Measurements from ENCODE around the gene TBCB.
"Not testable (repeated sequence)": the region's sequence is repeated elsewhere in the genome, so short reads cannot be mapped to it uniquely, and the experiment has no call there.

TBCB gene

GRCh38 chr19:36139473-36140303, 24.4 kb downstream of the TBCB start, which contains the start of gene CAPNS1:
Gene CAPNS1 (plus strand): TSS chr19:36140066. CDS start chr19:36141012, 946 bp downstream.
- peak; percentile 100 for DNase-seq

- DNase-seq: peak; percentile 91
Measured at GRCh38 chr19:36140304-36141038, 25.2 kb downstream of the TBCB start.

DNA sequence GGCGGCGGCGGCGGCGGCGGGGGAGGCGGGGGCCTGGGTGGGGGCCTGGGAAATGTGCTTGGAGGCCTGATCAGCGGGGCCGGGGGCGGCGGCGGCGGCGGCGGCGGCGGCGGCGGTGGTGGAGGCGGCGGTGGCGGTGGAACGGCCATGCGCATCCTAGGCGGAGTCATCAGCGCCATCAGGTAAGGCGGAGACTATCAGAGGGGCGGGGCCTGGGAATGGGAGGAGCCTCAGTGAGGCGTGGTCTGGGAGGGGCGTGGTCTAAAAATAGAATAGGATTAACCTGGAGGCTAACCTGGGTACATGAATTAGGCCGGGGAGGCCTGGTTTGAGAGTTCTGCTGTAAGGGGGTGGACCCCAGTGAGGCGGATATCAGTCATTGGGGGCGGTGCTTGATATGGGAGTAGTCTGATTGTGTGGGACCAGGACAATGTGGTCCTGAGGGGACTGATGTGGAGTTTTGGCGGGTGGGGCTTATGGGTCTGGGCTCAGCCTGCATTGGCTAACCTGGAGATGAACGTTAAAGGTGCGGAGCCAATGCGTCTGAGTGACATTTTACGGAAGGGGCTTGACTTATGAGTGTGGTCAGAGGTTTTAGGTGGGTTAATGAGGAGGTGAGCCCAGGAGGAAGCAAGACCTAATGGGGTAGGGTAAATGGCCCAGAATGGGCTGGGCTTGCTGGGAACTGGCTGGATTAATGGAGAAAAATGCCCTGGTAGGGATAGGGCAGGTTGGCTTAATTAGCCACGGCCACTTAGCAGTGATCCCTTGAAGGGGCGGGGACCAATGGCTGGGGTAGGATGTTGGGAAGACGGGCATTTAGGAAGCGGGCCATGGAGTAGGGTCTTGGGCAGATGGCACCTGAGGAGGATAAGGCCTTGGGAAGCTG, 26.0 kb downstream of the TBCB start:
- DNase-seq: peak; percentile 94

GRCh38 chr19:36142046-36142445, 26.8 kb downstream of the TBCB start:
- no peak for DNase-seq

- no peak for DNase-seq
Measured at GRCh38 chr19:36142496-36142895, 27.2 kb downstream of the TBCB start.

DNA sequence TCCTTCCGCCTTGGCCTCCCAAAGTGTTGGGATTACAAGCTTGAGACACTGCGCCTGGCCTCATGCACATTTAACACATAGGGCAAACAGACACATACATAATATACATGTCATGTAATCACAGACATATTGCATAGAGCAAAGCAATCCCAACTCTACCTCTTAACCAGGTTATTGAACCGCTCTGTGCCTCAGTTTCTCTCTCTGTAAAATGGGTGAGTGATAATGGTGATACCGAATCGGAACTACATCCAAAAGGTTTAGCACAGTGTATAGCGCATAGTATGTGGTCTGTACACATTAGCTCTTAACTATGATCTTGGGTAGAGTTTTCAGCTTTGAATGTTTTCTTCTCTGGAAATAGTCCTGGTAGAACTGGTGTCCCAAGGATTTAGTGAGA, 29.4 kb downstream of the TBCB start:
- no peak for DNase-seq

DNA sequence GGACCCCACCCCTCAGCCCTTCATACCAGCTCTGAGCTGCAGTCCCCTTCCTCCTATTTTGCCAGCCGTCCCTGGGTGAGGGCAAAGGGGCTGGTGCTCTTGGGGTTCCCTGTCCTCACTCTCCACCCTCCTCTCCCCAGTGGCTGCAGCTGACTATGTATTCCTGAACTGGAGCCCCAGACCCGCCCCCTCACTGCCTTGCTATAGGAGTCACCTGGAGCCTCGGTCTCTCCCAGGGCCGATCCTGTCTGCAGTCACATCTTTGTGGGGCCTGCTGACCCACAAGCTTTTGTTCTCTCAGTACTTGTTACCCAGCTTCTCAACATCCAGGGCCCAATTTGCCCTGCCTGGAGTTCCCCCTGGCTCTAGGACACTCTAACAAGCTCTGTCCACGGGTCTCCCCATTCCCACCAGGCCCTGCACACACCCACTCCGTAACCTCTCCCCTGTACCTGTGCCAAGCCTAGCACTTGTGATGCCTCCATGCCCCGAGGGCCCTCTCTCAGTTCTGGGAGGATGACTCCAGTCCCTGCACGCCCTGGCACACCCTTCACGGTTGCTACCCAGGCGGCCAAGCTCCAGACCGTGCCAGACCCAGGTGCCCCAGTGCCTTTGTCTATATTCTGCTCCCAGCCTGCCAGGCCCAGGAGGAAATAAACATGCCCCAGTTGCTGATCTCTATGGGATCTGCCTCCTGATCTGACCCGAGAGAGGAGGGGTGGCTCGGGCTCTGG, 34.6 kb downstream of the TBCB start:
- no peak for DNase-seq

GRCh38 chr19:36150586-36150985, 35.3 kb downstream of the TBCB start:
- no peak for DNase-seq

- no peak for DNase-seq
Measured at GRCh38 chr19:36151144-36152018, 36.1 kb downstream of the TBCB start.

DNA sequence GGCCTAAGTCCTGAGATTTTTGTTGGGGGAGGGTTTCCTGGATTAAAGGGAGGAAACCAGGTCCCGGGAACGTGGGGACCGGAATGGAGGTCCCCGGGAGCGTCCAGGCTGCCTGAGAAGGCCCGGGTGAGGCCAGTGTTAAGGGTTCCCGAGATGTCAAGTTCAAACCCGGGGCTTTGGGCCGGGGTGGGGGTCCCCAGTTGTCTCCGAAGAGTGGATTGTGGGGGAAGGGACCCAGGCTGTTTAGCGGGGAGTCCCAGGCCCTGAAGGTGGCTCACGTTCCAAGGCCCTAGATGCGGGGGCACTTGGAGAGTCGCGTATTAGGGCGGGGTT, 36.7 kb downstream of the TBCB start:
- DNase-seq: no peak

DNA sequence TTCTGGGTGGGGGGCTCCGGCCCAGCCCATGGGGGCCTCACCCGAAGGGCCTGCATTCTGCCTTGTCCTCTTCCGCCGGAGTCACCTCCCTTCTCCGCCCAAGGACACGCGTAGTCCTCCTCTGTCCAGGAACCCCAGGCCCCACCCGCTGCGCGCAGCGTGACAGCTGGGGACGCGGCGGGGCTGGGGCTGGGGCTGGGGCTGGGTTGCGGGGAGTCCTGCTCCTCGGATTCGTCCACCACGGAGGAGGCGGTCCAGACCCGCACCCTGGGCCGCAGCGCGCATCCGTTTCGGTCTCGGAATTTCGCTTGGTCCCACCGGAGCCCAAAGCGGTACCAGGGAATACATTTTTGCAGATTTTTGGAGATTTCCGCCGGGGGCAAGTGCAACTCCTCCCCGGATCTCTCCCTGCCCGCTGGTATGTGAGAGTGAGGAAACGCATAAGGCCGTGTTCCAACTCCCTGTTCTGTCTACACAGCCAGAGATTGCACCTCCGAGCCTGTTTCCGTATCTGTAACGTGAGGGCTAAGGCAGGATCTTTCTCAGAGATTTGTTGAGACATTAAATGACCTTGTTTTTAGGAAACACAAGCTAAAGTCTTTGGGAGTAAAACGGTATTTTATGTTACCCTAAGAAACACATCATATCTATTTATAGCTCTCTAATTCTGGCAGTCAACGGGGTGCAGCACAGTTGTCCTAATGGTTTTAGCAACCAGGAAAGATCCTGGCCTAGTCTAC, 37.3 kb downstream of the TBCB start, which contains the start of gene COX7A1:
TSS of gene COX7A1 (minus strand) at position 96 of the 740 bp plus-strand sequence. CDS start at position 56, 40 bp downstream.
- no peak for DNase-seq

DNA sequence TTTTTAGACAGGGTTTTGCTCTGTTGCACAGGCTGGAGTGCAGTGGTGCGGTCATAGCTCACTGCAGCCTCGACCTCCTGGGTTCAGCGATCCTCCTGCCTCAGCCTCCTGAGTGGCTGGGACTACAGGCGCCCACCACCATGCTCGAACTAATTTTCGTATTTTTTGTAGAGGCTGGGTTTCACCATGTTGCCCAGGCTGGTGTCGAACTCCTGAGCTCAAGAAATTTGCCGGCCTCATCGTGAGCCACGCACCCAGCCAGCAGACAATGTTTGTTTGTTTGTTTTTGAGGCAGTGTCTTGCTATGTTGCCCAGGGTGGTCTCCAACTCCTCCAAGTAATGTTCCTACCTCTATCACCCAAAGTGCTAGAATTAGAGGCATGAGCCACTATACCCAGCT, 37.9 kb downstream of the TBCB start:
- DNase-seq: no peak

DNA sequence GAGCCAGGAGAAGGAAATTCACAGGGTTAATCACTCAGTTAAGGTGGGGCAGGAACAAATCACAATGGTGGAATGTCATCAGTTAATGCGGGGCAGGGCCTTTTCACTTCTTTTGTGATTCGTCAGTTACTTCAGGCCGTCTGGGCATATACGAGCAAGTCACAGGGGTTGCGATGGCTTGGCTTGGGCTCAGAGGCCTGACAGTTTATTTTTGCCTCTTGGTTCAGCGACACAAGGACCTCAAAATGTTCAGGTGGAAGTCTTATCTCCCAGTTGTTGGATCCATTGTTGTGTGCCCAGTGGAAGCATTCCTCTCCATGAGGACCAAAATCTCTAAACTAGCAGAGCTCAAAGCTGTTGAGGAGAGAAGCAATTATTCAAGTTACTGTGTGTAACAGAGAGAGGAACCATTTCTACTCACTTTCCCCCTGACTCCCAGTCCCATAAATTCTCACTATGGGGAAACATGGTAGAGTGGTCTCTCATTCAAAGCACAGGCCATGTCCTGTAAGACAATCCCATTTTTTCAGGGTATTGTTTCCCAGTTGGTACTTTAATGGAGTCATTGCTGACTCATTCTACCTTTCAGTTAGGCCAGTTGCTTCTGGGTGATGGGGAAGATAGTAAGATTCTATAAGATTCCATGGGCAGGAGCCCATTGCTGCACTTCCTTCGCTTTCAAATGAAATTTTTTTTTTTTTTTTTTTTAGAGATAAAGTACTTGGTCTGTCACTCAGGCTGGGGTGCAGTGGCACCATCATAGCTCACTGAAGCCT, 45.7 kb downstream of the TBCB start:
- DNase-seq: no peak

DNA sequence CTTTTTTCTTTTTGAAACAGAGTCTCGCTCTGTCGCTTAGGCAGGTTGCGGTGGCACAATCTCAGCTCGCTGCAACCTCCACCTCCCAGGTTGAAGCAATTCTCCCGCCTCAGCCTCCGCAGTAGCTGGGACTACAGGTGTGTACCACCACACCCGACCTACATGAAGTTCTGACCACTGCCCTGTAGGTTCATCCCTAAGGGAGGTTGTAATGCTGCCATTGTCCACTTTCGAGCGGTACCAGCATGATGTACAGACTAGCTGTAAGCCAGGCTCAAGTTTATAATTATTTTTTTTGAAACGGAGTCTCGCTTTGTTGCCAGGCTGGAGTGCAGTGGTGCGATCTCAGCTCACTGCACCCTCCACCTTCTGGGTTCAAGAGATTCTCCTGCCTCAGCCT, 48.5 kb downstream of the TBCB start:
- DNase-seq: no peak

- DNase-seq: no peak
Measured at GRCh38 chr19:36169084-36169760, 54.0 kb downstream of the TBCB start.

- DNase-seq: no peak
Measured at GRCh38 chr19:36172852-36173251, 57.6 kb downstream of the TBCB start.

DNA sequence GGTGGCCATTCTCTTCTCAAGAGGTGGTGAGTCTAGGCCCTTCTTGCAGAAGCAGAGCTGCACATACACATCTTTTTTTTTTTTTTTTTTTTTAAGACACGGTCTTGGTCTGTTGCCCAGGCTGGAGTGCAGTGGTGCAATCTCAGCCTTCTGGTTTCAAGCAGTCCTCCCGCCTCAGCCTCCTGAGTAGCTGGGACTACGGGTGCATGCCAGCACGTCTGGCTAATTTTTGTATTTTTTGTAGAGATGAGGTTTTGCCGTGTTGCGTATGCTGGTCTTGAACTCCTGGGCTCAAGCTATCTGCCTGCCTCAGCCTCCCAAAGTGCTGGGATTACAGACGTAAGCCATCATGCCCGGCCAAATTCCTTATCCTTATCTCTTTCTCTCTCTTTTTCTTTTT, 58.6 kb downstream of the TBCB start:
- not testable (repeated sequence) for DNase-seq
